ENCODE results near the gene GRM1.

GRM1 gene

GRCh38 chr6:146361128-146361924 is 332.5 kb downstream of the GRM1 start:
- in situ Hi-C loops (cut with MboI; ENCODE audit: low sequenced_read_pairs), result no loop called here

- in situ Hi-C loops (cut with MboI; ENCODE audit: low sequenced_read_pairs), result no loop called here
Observed at GRCh38 chr6:146363838-146364607, 335.2 kb downstream of the GRM1 start.

GRCh38 chr6:146364816-146365594 is 336.1 kb downstream of the GRM1 start:
- in situ Hi-C loops (cut with MboI; ENCODE audit: low sequenced_read_pairs), result no loop called here

- in situ Hi-C loops (cut with MboI; ENCODE audit: low sequenced_read_pairs), result no loop called here
Observed at GRCh38 chr6:146367061-146367460, 338.2 kb downstream of the GRM1 start.

- in situ Hi-C loops (cut with MboI; ENCODE audit: low sequenced_read_pairs), result no loop called here
Observed at GRCh38 chr6:146369866-146370265, 341.0 kb downstream of the GRM1 start.

- in situ Hi-C loops (cut with MboI; ENCODE audit: low sequenced_read_pairs), result no loop called here
Observed at GRCh38 chr6:146381486-146381885, 352.6 kb downstream of the GRM1 start.

- in situ Hi-C loops (cut with MboI; ENCODE audit: low sequenced_read_pairs), result no loop called here
Observed at GRCh38 chr6:146388736-146389364, 360.0 kb downstream of the GRM1 start.

GRCh38 chr6:146389740-146390139 is 360.9 kb downstream of the GRM1 start:
- in situ Hi-C loops (cut with MboI; ENCODE audit: low sequenced_read_pairs), result no loop called here

GRCh38 chr6:146397638-146398037 is 368.8 kb downstream of the GRM1 start:
- in situ Hi-C loops (cut with MboI; ENCODE audit: low sequenced_read_pairs), result no loop called here

- in situ Hi-C loops (cut with MboI; ENCODE audit: low sequenced_read_pairs), result no loop called here
Observed at GRCh38 chr6:146402476-146402875, 373.6 kb downstream of the GRM1 start.

- in situ Hi-C loops (cut with MboI; ENCODE audit: low sequenced_read_pairs), result no loop called here
Observed at GRCh38 chr6:146408583-146408982, 379.7 kb downstream of the GRM1 start.

- in situ Hi-C loops (cut with MboI; ENCODE audit: low sequenced_read_pairs), result no loop called here
Observed at GRCh38 chr6:146410851-146411595, 382.2 kb downstream of the GRM1 start.

- in situ Hi-C loops (cut with MboI; ENCODE audit: low sequenced_read_pairs), result no loop called here
Observed at GRCh38 chr6:146419576-146419975, 390.7 kb downstream of the GRM1 start.

GRCh38 chr6:146420255-146420654 is 391.4 kb downstream of the GRM1 start:
- in situ Hi-C loops (cut with MboI; ENCODE audit: low sequenced_read_pairs), result no loop called here

GRCh38 chr6:146422789-146423375 is 394.0 kb downstream of the GRM1 start:
- in situ Hi-C loops (cut with MboI; ENCODE audit: low sequenced_read_pairs), result no loop called here

- in situ Hi-C loops (cut with MboI; ENCODE audit: low sequenced_read_pairs), result no loop called here
Observed at GRCh38 chr6:146423452-146423851, 394.6 kb downstream of the GRM1 start.

- in situ Hi-C loops (cut with MboI; ENCODE audit: low sequenced_read_pairs), result no loop called here
Observed at GRCh38 chr6:146426516-146426915, 397.7 kb downstream of the GRM1 start.

- in situ Hi-C loops (cut with MboI; ENCODE audit: low sequenced_read_pairs), result no loop called here
Observed at GRCh38 chr6:146429831-146430230, 401.0 kb downstream of the GRM1 start.

GRCh38 chr6:146433881-146434731 is 405.2 kb downstream of the GRM1 start:
- in situ Hi-C loops (cut with MboI; ENCODE audit: low sequenced_read_pairs), result no loop called here

Data from HL-60/S4 treated with retinoic acid at 250 ng/mL for 4 days and 3 days (cell line).